B cell (primary cell): ENCODE data around the gene IKZF2.

Experiments
- EZH2 ChIP-seq: IDR thresholded peaks from 2 replicates; pipeline ENCODE4 v1.6.1; 2012; ENCODE audit warnings: borderline replicate concordance, low read depth, mild to moderate bottlenecking, moderate library complexity, low read length; ENCODE audit not compliant: insufficient read depth, poor library complexity, severe bottlenecking
- TF ChIP-seq, protein P1 (sequence below): fragments of 200-600 bp; IDR thresholded peaks from one replicate; pipeline ENCODE4 v1.8.0; 2022; ENCODE audit warnings: antibody characterized with exemption, mild to moderate bottlenecking

DNA sequence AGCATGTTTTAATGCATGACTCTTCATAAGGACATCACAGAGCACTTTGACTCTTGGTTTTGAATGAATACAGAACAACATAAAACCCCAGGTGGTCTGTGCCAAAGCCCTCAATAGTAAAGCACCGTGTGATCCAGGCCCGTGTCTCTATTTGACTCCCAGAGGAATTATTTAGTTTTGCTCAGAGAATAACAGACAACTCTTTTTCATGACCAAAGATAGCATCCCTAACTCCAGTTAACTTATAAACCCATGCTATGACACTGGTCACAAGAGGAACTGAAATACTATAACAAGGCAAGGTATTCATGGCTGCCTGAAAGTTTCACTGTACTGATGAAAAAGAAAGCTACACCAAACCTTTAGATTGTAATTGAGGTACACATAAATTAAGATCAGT, 128.4 kb downstream of the IKZF2 start:
- TF ChIP-seq, protein P1, sequence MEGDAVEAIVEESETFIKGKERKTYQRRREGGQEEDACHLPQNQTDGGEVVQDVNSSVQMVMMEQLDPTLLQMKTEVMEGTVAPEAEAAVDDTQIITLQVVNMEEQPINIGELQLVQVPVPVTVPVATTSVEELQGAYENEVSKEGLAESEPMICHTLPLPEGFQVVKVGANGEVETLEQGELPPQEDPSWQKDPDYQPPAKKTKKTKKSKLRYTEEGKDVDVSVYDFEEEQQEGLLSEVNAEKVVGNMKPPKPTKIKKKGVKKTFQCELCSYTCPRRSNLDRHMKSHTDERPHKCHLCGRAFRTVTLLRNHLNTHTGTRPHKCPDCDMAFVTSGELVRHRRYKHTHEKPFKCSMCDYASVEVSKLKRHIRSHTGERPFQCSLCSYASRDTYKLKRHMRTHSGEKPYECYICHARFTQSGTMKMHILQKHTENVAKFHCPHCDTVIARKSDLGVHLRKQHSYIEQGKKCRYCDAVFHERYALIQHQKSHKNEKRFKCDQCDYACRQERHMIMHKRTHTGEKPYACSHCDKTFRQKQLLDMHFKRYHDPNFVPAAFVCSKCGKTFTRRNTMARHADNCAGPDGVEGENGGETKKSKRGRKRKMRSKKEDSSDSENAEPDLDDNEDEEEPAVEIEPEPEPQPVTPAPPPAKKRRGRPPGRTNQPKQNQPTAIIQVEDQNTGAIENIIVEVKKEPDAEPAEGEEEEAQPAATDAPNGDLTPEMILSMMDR: no peak
- TF ChIP-seq EZH2: no peak
